Heart left ventricle (tissue), 13 donors: ENCODE data around the gene PROSER3.

Experiments used
- CTCF ChIP-seq, 12 donors: fragments of 200-600 bp; sonication (generic) in 4 of 12; IDR thresholded peaks; one replicate each; pipeline versions ENCODE4 v1.5.0 to v1.8.0; 2018 to 2022; ENCODE audit warnings: antibody characterized with exemption in 12 of 12, mild to moderate bottlenecking in 5 of 12
- POLR2A ChIP-seq, 2 donors: fragments of 450-650 bp; IDR thresholded peaks; one replicate each; pipeline ENCODE4 v1.6.1; 2017; ENCODE audit warnings: antibody characterized with exemption in 2 of 2, mild to moderate bottlenecking in 2 of 2, moderate library complexity in 2 of 2
- donor health status: ischemic (EF 13 %, LVEDD 7.1; RV severe dilation, severe dysfunction).
- donor health status: DM: no; HTN: yes; CAD: no.
- donor health status: DM: no; HTN: no; CAD: no.
- donor health status: ischemic (EF 25% LVEDD 6.9; RV normal size, moderate dysfunction).
- donor health status: ischemic (EF 25% LVEDD 5.7; RV mildly dilated, moderate dysfunction).
- donor health status: ischemic (EF 35%, LVEDD 5.7; RV mildly dilated, moderate dysfunction).
- donor health status: nonischemic (EF 11% LVEDD 7.7; RV severe dilation, severe dysfunction).
- donor health status: DM: yes; HTN: yes; CAD: no.
- donor health status: PGD.
- donor health status: ischemic (EF 29% LVEDD 5.4; RV normal size, mild dysfunction).
- donor health status: nonischemic (EF 23%, LVEDD 6.1; RV moderate dilation, normal function).

- no peak for TF ChIP-seq CTCF (IDR thresholded peaks at IDR 0.05)
- no peak for TF ChIP-seq POLR2A (IDR thresholded peaks at IDR 0.05)
These were observed 25.3 kb upstream of the PROSER3 start for GRCh38 chr19:35732540-35733179.
